Mucosa of descending colon (tissue), 3 donors: ENCODE results near the gene BTBD9. TPM values are rescaled to one million over a fixed set of nuclear protein-coding genes. Genes with fewer than 3 reads are reported as not detected.

Source experiments
- ATAC-seq: fragments of 200-7000 bp; cut with Tn5 transposase; one replicate; pipeline ENCODE4 v1.9.1; 2020; ENCODE audit warnings: mild to moderate bottlenecking, moderate library complexity
- DNase-seq, 3 donors: peaks; one replicate each; pipeline ENCODE4 v3.0.0-alpha.2; 2020
- H3K36me3 ChIP-seq: fragments of 200-600 bp; one replicate; pipeline ENCODE4 v1.8.0; 2021; ENCODE audit warnings: low read depth, mild to moderate bottlenecking
- H3K4me1 ChIP-seq: fragments of 200-600 bp; one replicate; pipeline ENCODE4 v1.8.0; 2021; ENCODE audit warnings: low read depth, mild to moderate bottlenecking
- H3K4me3 ChIP-seq: fragments of 200-600 bp; one replicate; pipeline ENCODE4 v1.8.0; 2021; ENCODE audit warnings: mild to moderate bottlenecking
- H3K9me3 ChIP-seq: fragments of 200-600 bp; one replicate; pipeline ENCODE4 v1.8.0; 2021; ENCODE audit warnings: mild to moderate bottlenecking
- intact Hi-C, 2 donors: fragments of 100-400 bp; cut with DNase I in 1 of 2; cut with micrococcal nuclease in 1 of 2; formaldehyde crosslinking; loops; one replicate each; pipeline versions ENCODE4 v1.11.0 to v1.11.1; 2022; cut with DNase I, micrococcal nuclease
- total RNA-seq, 3 donors: library from RNA; stranded (reverse); fragmentation: NEBNext Ultra II Directional in 2 of 3; extraction: Animal tissue kit (Norgen Biotek cat#: 25700) in 2 of 3; gene quantifications; one replicate each; pipeline versions ENCODE4 v1.2.1 to v1.2.4, GENCODE V29; 2021 to 2023
- TF ChIP-seq, protein P1 (sequence below): fragments of 200-600 bp; IDR thresholded peaks from one replicate; pipeline ENCODE4 v1.8.0; 2022; ENCODE audit warnings: antibody characterized with exemption, mild to moderate bottlenecking
- donor health status: DM: no; HTN: no; CAD: no; lungs with moderate emphysema.
- donor health status: DM: no; HTN: no; CAD: no.
- donor health status: DM: no; HTN: yes; CAD: no.

The BTBD9 gene
- total RNA-seq, 3 donors from 2014 or later = 22.4 to 38.8 (median 23.9) TPM

DNA sequence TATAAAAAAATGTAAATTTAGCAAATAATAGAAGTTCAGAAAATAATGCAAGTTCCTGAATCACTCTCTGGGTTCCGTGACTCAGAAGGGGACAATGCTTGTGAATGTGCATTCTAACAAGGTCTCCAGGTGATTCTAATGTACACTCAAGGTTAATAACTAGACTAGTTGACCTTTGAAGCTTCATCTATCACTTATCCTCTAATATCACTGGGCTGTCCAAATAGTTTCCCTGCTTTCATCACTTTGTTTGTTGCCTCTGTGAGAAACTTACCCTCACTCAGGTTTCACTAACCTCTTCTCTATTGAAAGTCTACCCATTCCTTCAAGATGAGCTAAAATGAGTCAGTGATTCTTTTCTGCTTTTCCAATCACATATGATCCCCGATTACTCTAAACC, 189.0 kb downstream of the BTBD9 start:
- no peak for DNase-seq
- Histone ChIP-seq H3K4me1 (no peaks in the 10 kb centered on the region), H3K9me3 (no peaks in the 10 kb centered on the region), H3K36me3 (no peaks in the 10 kb centered on the region), H3K4me3 (no peak overlapping the region)
- intact Hi-C loops = no loop called here
- TF ChIP-seq, protein P1, sequence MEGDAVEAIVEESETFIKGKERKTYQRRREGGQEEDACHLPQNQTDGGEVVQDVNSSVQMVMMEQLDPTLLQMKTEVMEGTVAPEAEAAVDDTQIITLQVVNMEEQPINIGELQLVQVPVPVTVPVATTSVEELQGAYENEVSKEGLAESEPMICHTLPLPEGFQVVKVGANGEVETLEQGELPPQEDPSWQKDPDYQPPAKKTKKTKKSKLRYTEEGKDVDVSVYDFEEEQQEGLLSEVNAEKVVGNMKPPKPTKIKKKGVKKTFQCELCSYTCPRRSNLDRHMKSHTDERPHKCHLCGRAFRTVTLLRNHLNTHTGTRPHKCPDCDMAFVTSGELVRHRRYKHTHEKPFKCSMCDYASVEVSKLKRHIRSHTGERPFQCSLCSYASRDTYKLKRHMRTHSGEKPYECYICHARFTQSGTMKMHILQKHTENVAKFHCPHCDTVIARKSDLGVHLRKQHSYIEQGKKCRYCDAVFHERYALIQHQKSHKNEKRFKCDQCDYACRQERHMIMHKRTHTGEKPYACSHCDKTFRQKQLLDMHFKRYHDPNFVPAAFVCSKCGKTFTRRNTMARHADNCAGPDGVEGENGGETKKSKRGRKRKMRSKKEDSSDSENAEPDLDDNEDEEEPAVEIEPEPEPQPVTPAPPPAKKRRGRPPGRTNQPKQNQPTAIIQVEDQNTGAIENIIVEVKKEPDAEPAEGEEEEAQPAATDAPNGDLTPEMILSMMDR = no peak
- no peak for ATAC-seq

DNA sequence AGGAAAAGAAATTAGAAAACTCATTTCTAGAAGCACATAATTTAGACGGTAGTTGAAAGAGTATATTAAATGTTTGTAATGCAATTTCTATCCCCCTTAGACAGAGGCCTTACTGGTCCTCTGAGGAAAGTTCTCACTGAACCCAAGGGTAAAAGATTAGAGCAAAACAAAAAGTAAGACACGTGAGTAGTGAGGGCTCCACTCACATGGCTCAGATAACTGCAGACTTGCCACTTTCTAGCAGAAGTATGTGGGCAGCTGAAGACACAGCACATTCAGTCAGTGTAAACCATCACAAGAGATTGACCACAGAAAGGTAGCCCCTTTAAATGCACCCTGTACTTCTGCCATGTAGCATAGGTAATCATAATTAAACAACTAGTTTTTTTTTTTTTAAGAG, 193.8 kb downstream of the BTBD9 start:
- H3K36me3 ChIP-seq = no peaks in the 10 kb centered on the region
- TF ChIP-seq, protein P1 = no peak

DNA sequence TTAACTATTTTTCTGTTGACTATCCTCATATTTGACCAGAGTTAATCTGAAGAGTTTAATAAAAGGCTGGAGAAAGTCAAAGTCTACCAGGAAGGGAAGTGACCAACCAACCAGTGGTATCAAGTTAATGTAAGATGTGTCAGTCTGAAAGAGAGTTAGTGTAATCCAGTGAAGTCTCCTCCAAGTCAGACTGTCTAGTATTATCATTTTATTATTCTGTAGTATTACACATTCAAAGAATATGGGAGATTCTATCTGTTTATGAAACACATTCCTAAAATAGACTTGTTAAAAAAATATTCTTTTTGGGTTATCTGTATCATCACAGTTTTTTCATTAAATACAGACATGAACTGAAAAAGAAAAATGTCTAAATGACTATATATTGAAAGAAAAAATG, 194.4 kb downstream of the BTBD9 start:
- Histone ChIP-seq H3K9me3 (no peaks in the 10 kb centered on the region), H3K4me3 (no peak overlapping the region), H3K4me1 (no peaks in the 10 kb centered on the region), H3K36me3 (no peaks in the 10 kb centered on the region)
- intact Hi-C loops = no loop called here
- TF ChIP-seq, protein P1 = no peak
- DNase-seq (no peak), ATAC-seq (no peak)

More for the DNA sequence above, 193.8 kb downstream of the BTBD9 start:
- Histone ChIP-seq H3K4me1 (no peaks in the 10 kb centered on the region), H3K4me3 (no peak overlapping the region), H3K9me3 (no peaks in the 10 kb centered on the region)
- intact Hi-C loops = no loop called here
- DNase-seq = no peak
- ATAC-seq = no peak

DNA sequence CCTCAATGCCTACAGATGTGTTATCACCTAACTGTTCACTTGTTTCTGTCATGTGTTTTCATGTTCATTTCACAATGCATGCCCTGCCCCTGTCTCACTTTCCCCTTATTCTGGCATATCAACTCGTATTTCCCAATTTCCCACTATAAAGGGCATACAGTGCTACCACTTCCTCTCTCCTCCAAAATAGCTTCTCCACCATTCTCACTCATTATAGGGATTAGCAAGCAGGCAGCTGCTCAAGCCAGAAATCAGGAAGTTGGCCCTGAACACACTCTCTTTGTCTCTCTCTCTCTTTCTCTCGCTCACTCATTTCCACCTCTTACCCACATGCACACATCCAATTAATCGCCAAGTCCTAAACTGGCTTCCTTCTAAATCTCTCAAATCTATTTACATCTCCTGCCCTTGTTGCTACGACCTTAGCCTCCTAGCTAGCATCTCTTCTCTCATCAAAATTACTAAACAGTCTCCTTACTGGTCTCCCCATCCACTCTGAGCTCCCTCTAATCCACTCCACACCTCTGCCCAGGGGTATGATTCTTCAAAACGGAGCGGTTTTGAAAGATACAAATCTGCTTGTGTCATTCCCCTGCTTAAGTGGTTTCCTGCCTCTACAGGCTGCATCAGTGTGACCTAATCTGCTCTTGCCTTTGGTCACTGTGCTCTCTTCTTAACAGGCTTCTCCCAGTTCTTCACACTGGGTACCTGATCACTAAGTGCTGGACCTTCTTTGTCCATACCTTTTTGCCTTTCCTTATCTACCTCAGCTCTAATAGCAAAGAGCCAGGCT, 196.2 kb downstream of the BTBD9 start:
- Histone ChIP-seq H3K9me3 (no peaks in the 10 kb centered on the region), H3K36me3 (no peaks in the 10 kb centered on the region), H3K4me3 (no peak overlapping the region), H3K4me1 (no peaks in the 10 kb centered on the region)
- DNase-seq (no peak), ATAC-seq (no peak)
- TF ChIP-seq, protein P1 = no peak
- intact Hi-C loops = no loop called here

DNA sequence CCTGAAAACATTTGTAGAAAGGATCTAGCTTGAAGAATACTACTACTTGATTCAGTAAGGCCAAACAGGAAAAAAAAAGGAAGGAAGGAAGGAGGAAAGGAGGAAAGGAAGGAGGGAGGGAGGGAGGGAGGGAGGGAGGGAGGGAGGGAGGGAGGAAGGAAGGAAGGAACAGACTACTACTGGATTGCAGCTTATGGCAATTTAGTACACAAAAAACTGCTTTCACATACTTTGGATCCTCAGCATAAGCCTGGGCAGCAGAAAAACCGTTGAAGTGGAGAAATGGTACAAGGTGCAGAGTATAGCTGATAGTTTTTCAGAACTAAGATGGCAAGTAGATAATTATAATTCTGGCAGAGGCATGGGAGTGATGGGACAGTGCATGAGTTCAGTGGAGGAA, 201.6 kb downstream of the BTBD9 start:
- Histone ChIP-seq H3K36me3 (no peaks in the 10 kb centered on the region), H3K4me1 (no peaks in the 10 kb centered on the region), H3K9me3 (no peaks in the 10 kb centered on the region), H3K4me3 (no peak overlapping the region)
- intact Hi-C loops = no loop called here
- DNase-seq (no peak), ATAC-seq (no peak)
- TF ChIP-seq, protein P1 = no peak
